ENCODE results near the gene CMSS1.

Gene CMSS1

GRCh38 chr3:100001526-100002270 lies 184.0 kb downstream of the CMSS1 start:
- CTCF ChIA-PET, result no interaction called here
- POLR2A ChIA-PET, result interaction anchor here (1.1 kb wide), 1 partner anchor 57 kb away, joined by 3 read pairs; no protein-coding TSS in a partner anchor
- DNase-seq (ENCODE audit: extremely low spot score), result no peak
- TF ChIP-seq ARNT (IDR thresholded peaks at IDR 0.05), result no peak
- no peak for TF ChIP-seq FOXK2 (IDR thresholded peaks at IDR 0.05)
- no peak for TF ChIP-seq ZNF384 (IDR thresholded peaks at IDR 0.05)
- TF ChIP-seq CTBP1 (IDR thresholded peaks at IDR 0.05; ENCODE audit: borderline replicate concordance), result no peak
- TF ChIP-seq HDGF (IDR thresholded peaks at IDR 0.05; ENCODE audit: borderline replicate concordance), result no peak
- TF ChIP-seq FOXM1 (IDR thresholded peaks at IDR 0.05; ENCODE audit: borderline replicate concordance), result no peak
- TF ChIP-seq NFRKB (IDR thresholded peaks at IDR 0.05), result no peak
- no peak for TF ChIP-seq ELF4 (IDR thresholded peaks at IDR 0.05)
- TF ChIP-seq PKNOX1 (IDR thresholded peaks at IDR 0.05), result no peak
- no peak for TF ChIP-seq FOXA1 (IDR thresholded peaks at IDR 0.05)
- no peak for TF ChIP-seq SP1 (IDR thresholded peaks at IDR 0.05)
- no peak for TF ChIP-seq L3MBTL2 (conservative IDR thresholded peaks at IDR 0.05)
- TF ChIP-seq SUZ12 (IDR thresholded peaks at IDR 0.05), result no peak
- no peak for TF ChIP-seq BHLHE40 (IDR thresholded peaks at IDR 0.05; ENCODE audit: borderline replicate concordance)
- no peak for TF ChIP-seq LEF1 (IDR thresholded peaks at IDR 0.05; ENCODE audit: borderline replicate concordance)
- no peak for TF ChIP-seq TARDBP (IDR thresholded peaks at IDR 0.05)

- POLR2A ChIA-PET, result interaction anchor here (0.8 to 1.1 kb wide), 2 partner anchors 59 to 149 kb away, joined by 3 read pairs; no protein-coding TSS in a partner anchor
Measured at GRCh38 chr3:100002599-100003350, 185.1 kb downstream of the CMSS1 start.

GRCh38 chr3:100003609-100004503 lies 186.2 kb downstream of the CMSS1 start:
- DNase-seq (ENCODE audit: extremely low spot score), result no peak
- ChIA-PET CTCF (no interaction called here), POLR2A (no interaction called here)
- TF ChIP-seq CTBP1 (IDR thresholded peaks at IDR 0.05; ENCODE audit: borderline replicate concordance), result no peak
- TF ChIP-seq L3MBTL2 (conservative IDR thresholded peaks at IDR 0.05), result no peak

More at GRCh38 chr3:100002599-100003350, 185.1 kb downstream of the CMSS1 start:
- CTCF ChIA-PET, result no interaction called here
- no peak for DNase-seq (ENCODE audit: extremely low spot score)
- TF ChIP-seq PKNOX1 (IDR thresholded peaks at IDR 0.05) (peak; percentile 67), FOXM1 (IDR thresholded peaks at IDR 0.05; ENCODE audit: borderline replicate concordance) (no peak)

- CTCF ChIA-PET, result no interaction called here
- no peak for DNase-seq (ENCODE audit: extremely low spot score)
- POLR2A ChIA-PET, result no interaction called here
- no peak for TF ChIP-seq PKNOX1 (IDR thresholded peaks at IDR 0.05)
- no peak for TF ChIP-seq HDGF (IDR thresholded peaks at IDR 0.05; ENCODE audit: borderline replicate concordance)
- TF ChIP-seq FOXM1 (IDR thresholded peaks at IDR 0.05; ENCODE audit: borderline replicate concordance), result no peak
- no peak for TF ChIP-seq CTBP1 (IDR thresholded peaks at IDR 0.05; ENCODE audit: borderline replicate concordance)
- no peak for TF ChIP-seq FOXA1 (IDR thresholded peaks at IDR 0.05)
- no peak for TF ChIP-seq LEF1 (IDR thresholded peaks at IDR 0.05; ENCODE audit: borderline replicate concordance)
- TF ChIP-seq L3MBTL2 (conservative IDR thresholded peaks at IDR 0.05), result no peak
- no peak for TF ChIP-seq ARNT (IDR thresholded peaks at IDR 0.05)
- TF ChIP-seq ZNF384 (IDR thresholded peaks at IDR 0.05), result no peak
- TF ChIP-seq TARDBP (IDR thresholded peaks at IDR 0.05), result no peak
- TF ChIP-seq ELF4 (IDR thresholded peaks at IDR 0.05), result no peak
- TF ChIP-seq BHLHE40 (IDR thresholded peaks at IDR 0.05; ENCODE audit: borderline replicate concordance), result no peak
- TF ChIP-seq FOXK2 (IDR thresholded peaks at IDR 0.05), result no peak
- TF ChIP-seq SUZ12 (IDR thresholded peaks at IDR 0.05), result no peak
- no peak for TF ChIP-seq NFRKB (IDR thresholded peaks at IDR 0.05)
- no peak for TF ChIP-seq SP1 (IDR thresholded peaks at IDR 0.05)
Measured at GRCh38 chr3:100004931-100005330, 187.3 kb downstream of the CMSS1 start.

GRCh38 chr3:100005665-100006393 lies 188.2 kb downstream of the CMSS1 start:
- no peak for DNase-seq (ENCODE audit: extremely low spot score)
- TF ChIP-seq ELF4 (IDR thresholded peaks at IDR 0.05), result no peak
- CTCF ChIA-PET, result no interaction called here
- POLR2A ChIA-PET, result no interaction called here
